GM12873 (cell line): ENCODE measurements around the gene WASL.

Experiments
- TF ChIP-seq, protein P1 (sequence below): IDR thresholded peaks from 2 replicates; pipeline ENCODE4 v1.5.1; 2012; ENCODE audit warnings: low read depth, mild to moderate bottlenecking, moderate library complexity, low read length, control low read depth; ENCODE audit not compliant: insufficient read depth; ENCODE audit errors: missing control alignments

WASL gene

DNA sequence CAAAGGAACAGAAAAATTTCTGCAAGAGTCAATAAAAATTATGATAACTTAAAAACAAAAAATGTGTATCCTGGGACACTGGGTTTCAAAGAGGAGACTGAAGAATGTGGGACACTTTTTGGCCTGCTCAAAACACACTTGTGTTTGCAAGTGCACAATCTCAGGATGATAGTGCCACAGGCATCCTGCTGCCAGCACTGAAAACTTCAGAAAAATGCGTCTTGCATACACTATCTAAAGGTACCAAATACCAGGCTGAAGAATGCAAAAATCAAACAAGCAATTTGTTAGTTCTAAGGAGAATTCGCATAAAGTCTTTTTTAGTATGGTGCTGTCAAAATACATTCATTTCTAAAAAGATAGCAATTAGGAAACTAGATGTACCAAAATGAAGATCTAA lies 38.1 kb downstream of the WASL start:
- TF ChIP-seq, protein P1, sequence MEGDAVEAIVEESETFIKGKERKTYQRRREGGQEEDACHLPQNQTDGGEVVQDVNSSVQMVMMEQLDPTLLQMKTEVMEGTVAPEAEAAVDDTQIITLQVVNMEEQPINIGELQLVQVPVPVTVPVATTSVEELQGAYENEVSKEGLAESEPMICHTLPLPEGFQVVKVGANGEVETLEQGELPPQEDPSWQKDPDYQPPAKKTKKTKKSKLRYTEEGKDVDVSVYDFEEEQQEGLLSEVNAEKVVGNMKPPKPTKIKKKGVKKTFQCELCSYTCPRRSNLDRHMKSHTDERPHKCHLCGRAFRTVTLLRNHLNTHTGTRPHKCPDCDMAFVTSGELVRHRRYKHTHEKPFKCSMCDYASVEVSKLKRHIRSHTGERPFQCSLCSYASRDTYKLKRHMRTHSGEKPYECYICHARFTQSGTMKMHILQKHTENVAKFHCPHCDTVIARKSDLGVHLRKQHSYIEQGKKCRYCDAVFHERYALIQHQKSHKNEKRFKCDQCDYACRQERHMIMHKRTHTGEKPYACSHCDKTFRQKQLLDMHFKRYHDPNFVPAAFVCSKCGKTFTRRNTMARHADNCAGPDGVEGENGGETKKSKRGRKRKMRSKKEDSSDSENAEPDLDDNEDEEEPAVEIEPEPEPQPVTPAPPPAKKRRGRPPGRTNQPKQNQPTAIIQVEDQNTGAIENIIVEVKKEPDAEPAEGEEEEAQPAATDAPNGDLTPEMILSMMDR = no peak

DNA sequence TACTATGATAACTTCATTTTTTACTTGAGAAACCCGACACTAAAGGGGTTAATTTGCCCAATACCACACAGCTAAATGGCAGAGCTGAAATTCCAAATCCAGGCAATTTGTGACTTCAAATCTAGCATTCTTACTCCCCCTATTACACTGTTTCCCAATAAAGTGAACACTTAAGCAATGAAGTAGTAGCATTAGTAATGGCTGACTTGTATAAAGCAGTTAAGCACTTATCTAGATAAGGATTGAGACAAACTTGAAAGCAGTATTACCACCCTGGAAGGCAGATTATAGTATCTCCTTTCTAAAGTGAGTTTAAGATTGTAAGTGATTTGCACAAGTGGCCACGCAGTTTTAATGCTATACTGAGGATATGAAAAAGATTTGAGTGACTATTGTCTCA lies 39.3 kb downstream of the WASL start:
- TF ChIP-seq, protein P1 = no peak

DNA sequence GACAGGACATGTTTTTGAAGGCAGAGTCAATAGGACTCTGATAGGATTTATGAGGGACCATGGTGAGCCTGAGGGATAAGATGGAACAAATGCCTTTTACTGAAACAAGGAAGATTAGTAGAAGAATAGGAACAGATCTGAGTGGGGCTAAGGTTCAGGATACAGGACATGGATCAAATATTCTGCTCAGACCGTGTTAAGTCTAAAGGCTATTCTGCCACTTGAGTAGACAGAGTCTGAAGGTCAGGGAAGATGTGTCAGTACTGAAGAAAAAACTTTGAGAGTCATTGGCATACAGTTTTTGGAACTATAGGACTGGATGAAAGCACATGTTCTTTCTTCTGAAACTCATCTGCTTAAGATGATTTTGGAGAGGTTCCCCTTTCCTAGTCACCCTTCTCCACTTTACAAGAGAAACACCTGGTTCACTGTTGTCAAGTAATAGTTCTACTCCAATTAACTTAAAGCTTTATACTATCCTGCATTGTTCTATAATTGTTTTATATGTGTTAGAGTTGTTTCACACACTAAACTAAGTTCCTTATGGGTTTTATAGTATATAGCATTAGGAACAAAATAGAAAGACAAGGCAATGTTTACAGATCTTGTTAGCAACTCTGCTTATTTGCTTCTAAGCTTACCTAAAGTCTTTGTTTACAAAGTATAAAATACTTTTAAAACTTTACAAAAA lies 43.4 kb downstream of the WASL start:
- TF ChIP-seq, protein P1 = no peak

DNA sequence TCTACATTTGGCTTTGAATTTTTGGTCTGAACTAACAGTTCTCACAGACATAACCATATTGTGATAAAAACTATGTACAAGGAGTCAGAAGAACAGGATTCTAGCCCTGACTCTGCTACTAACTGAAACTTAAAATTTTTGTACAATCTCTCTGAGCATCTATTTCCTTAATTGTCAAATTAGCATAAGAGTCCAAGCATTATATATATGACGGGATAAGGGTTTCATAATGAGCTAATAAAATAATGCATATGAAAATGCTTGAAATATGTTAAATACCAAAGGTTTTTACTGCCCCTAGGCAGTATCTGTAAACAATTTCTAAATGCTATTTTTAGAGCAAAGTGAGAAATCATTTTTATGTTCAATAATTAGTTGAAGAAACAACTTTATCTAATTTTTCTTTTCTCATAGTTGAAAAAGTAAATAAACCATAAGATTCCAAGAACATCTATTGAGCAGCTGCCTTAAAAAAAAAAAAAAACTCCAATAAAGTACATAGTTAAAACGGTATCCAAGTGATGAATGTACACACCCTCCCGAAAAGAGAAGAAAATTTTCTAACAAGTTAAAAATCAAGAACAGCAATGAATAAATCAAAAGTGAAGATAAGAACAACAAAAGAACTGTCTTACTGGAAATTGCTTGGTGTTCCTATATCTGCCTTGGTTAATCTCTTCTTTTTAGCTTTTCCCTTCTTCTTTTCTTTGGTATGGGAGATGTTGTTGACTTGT lies 52.7 kb downstream of the WASL start:
- TF ChIP-seq, protein P1 = no peak

DNA sequence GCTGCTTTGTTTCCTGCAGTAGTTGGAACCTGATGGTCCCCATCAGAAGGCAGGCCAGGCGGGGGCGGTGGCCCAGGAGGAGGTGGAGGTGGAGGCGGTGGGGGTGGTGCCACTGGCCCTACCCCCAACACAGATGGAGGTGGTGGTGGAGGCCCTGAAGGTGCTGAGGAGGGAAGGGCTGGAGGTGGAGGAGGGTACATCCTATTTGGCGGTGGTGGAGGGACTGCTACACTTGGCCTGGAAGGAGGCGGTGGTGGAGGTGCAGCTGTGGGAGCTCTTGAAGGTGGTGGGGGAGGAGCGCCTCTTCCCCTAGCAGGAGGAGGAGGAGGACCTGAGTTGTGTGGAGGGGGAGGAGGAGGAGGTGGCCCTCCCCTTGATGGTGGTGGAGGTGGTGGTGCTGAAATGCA lies 56.3 kb downstream of the WASL start:
- TF ChIP-seq, protein P1 = no peak

DNA sequence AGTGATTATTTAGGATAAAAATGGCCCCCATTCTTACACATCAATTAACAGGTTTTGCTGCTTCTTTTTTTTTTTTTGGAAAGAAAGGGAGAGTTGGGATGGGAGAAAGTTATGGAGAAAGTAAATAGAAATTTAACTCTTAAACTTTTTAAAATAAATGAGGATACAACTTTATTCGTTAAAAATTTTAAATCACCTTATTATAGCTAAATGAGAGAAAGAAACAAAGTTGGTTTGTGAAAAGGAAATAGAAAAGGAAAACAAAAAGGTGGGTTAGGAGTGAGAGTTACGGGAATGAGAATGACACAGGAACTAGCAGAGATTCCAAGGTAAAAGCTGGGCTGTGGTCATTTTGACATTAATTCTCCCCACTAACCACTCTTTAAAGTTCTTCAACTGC lies 58.3 kb downstream of the WASL start:
- TF ChIP-seq, protein P1 = no peak

DNA sequence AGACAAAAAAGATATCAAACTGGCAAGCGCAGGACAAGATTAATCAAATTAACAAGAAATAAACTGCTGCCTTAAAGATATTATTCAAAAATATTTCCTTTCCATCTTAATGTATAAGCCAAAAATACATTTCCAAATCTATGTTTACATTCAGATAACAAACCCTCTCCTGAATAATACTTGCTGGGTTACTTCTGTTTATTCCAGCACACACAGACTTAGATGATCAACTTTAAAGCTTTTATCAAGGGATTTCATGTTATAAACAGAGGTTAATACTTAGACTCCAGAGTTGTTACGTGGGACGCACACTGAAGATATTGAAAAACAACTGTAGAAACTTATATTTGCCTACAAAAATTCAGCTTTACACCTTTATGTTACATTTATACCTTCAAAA lies 59.6 kb downstream of the WASL start:
- TF ChIP-seq, protein P1 = no peak
